Raji (cell line): Measurements from ENCODE around the gene U2AF2.

ENCODE experiments used
- POLR2A ChIP-seq: IDR thresholded peaks from 2 replicates; pipeline ENCODE4 v1.6.1; 2011; ENCODE audit warnings: low read depth, low read length, control low read depth; ENCODE audit not compliant: insufficient read depth

Gene U2AF2

GRCh38 chr19:55635856-55636440 lies 18.9 kb upstream of the U2AF2 start:
- TF ChIP-seq POLR2A = no peak; the same call in 1 of the 2 replicates

DNA sequence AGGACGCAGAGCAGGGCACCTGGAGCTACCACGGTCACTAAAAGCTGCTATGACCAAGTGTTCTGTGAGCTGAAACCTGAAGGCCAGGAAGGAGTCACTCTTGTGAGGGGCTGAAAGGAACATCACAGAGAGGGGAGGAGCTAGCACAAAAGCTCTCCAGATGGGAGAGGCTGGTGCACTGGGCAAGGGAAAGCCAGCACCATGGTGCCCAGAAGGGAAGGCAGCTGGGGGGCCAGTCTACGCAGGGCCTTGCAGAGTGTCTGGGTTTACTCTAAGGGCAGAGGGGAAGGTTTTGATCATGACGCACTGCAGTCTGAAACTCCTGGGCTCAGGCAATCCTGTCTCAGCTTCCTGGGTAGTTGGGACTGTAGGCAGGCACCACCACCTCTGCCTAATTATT lies 18.1 kb upstream of the U2AF2 start:
- no peak for TF ChIP-seq POLR2A

DNA sequence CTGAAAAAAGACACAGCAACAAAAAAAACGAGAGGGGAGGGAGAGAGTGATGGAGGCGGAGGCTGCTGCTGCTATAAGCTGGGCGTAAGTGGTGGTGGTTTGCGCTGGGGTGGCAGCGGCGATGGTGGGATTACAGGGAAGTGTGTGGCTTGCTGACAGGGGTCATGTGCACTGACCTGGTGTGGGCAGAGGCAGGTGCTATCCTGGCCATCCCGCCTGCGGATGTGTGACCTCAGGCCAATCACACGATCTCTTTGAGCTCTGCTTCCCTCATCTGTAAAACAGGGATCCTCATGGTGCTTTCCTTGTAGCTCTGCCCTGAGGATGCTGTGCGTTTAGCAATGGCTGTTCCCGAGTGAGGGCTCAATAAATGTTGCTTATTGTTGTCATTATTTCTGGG lies 17.3 kb upstream of the U2AF2 start:
- TF ChIP-seq POLR2A = no peak

DNA sequence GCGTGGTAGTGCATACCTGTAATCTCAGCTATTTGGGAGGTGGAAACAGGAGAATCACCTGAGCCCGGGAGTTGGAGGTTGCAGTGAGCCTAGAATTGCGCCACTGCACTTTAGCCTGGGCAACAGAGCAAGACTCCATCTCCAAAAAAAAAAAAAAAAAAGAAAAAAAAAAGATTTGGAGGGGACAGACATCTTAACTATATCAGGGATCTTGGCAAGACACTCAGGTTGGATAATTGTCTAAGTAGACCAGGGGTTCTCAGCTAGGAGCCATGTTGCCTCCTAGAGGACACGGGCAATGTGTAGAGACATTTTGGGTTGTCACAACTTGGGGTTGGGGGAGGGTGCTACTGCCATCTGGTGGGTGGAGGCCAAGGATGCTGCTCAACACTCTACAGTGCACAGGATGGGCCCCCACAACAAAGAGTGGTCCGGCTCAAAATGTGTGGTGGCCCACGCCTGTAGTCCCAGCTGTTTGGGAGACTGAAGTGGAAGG lies 15.9 kb upstream of the U2AF2 start:
- peak; percentile 54; the same call in 1 of the 2 replicates for TF ChIP-seq POLR2A

- 0 out of 2 replicates have a peak, but pooled peaks have one; percentile 20 for TF ChIP-seq POLR2A
These were observed 14.7 kb upstream of the U2AF2 start for GRCh38 chr19:55640043-55640576.

DNA sequence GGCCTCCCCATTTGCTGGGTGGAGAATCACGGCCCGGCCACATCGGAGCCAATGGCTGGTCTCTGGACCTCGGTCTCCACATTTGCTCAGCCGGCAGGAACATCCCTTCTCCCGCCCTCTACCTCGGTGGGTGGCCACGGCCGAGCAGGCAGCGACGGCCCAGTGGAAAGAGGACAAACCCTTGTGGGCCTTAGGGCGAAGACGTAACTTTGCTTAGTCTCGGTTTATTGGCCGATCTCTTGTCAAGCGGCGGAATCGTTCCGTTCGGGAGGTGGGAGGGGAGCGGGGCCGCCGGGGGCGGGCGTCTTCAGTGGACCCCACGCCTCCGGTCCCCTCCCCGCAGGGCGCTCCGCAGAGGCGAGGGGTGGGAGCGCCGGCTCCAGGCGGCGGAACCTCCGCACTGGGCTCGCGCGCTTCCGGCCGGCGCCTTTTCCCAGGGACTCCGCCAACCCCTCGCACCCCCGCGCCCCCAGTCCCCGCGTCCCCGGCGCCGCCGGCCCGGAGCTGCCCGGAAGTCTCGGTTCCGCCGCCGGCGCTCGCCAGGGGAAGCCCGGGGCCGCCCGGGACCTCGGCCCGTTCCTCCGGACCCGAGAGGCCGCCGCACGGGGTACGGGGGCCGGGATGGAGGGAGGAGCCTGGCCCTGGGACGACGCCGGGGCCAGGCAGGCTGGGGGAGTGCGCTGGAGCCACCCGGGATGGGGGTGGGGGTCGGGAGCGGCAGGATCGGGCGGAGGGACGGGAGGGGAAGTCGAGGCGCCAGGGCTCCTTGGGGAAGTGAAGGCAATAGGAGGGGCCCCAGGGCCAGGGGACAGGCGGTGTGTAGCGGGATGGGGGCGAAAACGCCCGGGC lies 14.0 kb upstream of the U2AF2 start, which contains the start of gene ZNF580:
Gene ZNF580 (plus strand): TSS at position 426 of the 849 bp plus-strand sequence. CDS start 1,507 bp downstream, outside the sequence.
- no peak; the same call in 1 of the 2 replicates for TF ChIP-seq POLR2A

GRCh38 chr19:55641426-55642152 lies 13.2 kb upstream of the U2AF2 start:
- TF ChIP-seq POLR2A = peak; percentile 55

- no peak; the same call in 1 of the 2 replicates for TF ChIP-seq POLR2A
These were observed 12.5 kb upstream of the U2AF2 start for GRCh38 chr19:55642153-55643002.

DNA sequence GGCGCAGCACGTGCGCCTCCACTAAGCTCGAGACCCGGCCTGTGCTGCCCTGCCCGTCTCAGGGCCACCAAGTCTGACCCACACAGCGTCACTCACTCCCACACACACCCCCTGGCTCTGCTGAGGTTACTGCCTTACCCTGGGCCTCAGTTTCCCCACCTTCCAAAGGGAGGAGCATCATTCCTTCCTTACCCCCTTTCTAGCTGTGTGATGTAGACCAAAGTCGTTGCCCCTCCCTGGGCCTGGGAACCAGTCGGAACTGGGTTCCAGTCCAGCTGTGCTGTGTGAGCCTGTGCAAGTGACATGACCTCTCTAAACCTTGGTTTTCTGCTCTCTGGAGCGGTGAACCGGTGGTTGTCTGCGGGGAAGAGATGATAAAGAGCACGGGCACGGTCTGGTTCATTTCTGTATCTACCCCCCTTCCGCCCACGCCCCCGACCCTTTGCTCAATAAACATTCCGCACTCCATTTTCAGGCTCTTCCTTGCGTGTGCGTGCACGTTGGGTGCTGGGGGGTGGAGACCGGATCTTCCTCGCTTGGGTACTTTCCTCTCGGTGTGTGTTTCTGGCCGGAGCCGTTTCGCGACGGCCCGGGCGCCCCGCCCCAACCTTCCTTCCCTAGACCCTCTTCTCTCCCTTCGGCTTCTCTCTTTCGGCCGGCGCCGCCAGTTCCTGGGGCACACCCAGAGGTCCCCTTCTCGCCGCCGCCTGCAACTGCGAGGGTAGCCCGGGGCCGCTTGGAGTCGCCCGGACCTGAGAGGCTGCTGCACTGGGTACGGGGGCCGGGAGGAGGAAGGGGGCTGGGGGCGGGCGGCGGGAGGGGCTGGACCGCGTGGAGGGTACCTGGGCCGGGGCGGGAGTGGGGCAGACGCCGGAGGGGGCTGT lies 11.6 kb upstream of the U2AF2 start, which contains the start of gene ZNF581:
Gene ZNF581 (plus strand): TSS at position 647 of the 884 bp plus-strand sequence. CDS start 923 bp downstream, outside the sequence.
- TF ChIP-seq POLR2A = peak; percentile 69; the same call in 1 of the 2 replicates

DNA sequence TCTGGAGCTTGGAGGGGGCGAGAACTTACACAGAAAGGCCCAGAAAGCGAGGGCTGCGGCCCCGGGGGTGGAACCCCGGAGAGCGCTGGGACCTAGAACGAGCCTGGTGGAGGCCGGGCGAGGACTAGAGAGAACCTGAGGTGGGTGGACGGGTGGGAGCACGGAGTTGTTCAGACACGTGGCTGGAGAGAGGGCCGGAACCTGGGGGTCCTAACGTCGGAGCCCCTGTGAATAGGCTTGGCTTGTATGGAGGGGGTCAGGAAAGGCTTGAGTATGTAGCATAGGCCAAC lies 11.0 kb upstream of the U2AF2 start:
- TF ChIP-seq POLR2A = no peak

GRCh38 chr19:55644191-55644833 lies 10.5 kb upstream of the U2AF2 start:
- TF ChIP-seq POLR2A = no peak

- TF ChIP-seq POLR2A = peak; percentile 37; the same call in 1 of the 2 replicates
These were observed 9.9 kb upstream of the U2AF2 start for GRCh38 chr19:55644842-55645511.
